HL-60/S4 (cell line): Measurements from ENCODE around the gene GSKIP.

Experiments
- in situ Hi-C: fragments of 300-500 bp; cut with MboI; formaldehyde crosslinking; loops from 2 replicates; pipeline ENCODE4 v1.14.3; 2022; ENCODE audit warnings: low sequenced_read_pairs

GSKIP gene

DNA sequence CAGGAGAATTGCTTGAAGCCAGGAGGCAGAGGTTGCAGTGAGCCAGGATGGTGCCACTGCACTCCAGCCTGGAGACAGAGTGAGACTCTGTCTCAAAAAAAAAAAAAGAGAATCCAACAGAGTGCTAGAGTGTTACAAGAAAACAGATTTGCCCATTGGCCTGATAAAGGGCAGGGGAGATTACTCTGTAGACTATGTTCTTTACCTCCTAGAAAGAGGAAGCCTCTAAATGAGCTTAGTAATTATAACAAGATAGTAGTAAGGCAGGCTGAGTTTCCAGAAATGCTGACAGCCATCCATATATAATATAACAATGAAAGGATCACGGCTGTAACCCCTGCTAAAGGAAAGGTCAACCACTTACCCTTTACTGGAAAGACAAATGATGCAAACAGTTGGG is 53.0 kb downstream of the GSKIP start:
- in situ Hi-C loops = no loop called here

GRCh38 chr14:96417254-96417653 is 53.9 kb downstream of the GSKIP start:
- in situ Hi-C loops = no loop called here

GRCh38 chr14:96418075-96418474 is 54.7 kb downstream of the GSKIP start:
- in situ Hi-C loops = no loop called here

DNA sequence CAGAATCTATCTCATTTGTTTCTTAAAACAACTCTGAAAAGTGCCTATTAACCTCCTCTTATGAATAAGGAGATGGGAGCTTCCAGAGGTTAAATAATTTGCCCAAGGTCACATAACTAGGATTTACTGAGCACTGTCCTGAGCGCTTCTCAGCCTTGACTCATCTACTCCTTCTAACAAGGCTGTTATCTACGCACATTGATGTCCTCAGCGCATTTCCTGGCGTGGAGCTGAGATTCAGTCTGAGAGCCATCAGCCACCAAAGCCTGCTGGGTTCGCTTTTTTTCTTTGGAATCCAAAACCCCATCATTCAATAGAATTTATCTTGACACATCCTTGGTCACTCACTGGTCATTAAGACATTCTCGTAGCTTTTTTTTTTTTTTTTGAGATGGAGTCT is 57.9 kb downstream of the GSKIP start:
- in situ Hi-C loops = loop anchor here (10.0 kb wide), 1 partner anchor 126 kb away; no protein-coding TSS in a partner anchor

GRCh38 chr14:96422992-96423391 is 59.7 kb downstream of the GSKIP start:
- in situ Hi-C loops = loop anchor here (10.0 kb wide), 1 partner anchor 128 kb away; no protein-coding TSS in a partner anchor

DNA sequence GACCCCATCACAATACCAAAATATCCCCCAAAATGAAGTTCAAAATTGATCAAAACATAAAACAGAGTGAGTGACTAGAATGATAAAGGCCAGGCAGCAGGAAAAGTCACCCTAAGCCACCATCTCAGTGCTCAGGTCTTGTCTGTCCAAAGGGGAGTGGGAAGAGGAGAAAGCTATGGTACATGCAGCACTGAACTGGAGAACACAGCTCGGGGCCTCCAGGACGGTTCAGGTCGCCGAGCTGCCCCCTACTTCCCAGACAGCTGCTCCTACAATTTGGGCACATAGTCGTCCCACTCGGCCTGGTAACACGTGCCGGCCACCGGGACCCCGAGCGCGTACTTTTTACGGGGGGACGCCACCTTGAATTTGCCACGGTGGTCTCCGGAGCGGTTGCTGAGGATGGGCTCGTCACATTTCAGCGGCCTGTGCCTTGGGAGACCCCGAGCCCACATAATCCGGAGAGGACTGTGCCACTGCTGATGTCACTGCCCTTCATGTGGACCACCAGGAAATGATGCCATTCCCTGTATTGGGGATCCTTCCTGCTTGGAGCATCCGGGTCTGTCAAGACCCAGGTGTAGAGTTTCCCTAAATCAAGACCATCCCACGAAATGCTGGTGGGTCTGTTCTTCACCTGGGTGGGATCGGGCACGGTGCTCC is 60.3 kb downstream of the GSKIP start:
- in situ Hi-C loops = loop anchor here (10.0 kb wide), 1 partner anchor 129 kb away; no protein-coding TSS in a partner anchor

DNA sequence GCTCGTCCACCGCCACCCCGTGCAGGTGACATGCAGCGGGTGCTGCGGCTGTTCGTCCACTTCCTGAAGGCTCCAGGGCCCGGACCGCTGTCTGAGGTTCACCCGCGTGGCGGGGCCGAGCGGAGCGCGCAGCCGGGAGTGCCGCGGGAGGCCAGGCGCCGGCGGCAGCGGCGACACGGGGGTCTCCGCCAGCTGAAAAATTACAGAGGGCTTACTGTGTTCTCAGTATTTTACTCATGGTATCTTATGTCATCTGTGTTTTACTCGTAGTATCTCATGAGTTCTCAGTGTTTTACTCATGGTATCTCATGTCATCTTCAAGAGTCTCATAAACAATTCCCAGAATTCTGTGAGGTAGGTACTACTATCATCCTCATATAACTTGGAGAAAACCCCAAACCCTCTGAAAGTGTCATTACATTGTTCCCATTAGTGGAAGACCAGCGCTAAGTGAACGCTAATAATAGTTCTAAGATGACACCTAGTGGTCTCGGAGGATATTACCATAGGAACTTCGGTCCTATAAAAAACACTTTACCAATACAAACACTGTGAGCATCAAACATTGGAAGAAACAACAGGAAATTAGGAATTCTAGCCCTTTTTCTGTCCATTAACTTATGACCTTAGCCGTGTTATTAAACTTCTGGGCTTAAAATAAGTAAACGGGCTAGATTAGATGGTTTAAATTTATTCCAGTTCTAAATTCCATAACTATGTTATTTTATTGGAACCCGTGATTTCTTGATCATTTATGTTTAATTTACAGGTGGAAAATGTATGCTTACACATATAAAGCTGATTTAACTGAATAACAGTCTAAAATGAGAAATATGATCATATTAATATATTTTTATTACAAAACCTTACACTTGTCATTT is 61.0 kb downstream of the GSKIP start:
- in situ Hi-C loops = loop anchor here (10.0 kb wide), 1 partner anchor 130 kb away; no protein-coding TSS in a partner anchor

- in situ Hi-C loops = loop anchor here (25.0 kb wide), 1 partner anchor 322 kb away; no protein-coding TSS in a partner anchor
Observed at GRCh38 chr14:96434040-96434439, 70.7 kb downstream of the GSKIP start.
